Measurements from ENCODE around the gene MLC1. TPM values are rescaled to one million over a fixed set of nuclear protein-coding genes. Genes with fewer than 3 reads are reported as not detected.

The MLC1 gene
- total RNA-seq, 2 experiments from 2014 or later, result 0.16 TPM; not detected in 1

DNA sequence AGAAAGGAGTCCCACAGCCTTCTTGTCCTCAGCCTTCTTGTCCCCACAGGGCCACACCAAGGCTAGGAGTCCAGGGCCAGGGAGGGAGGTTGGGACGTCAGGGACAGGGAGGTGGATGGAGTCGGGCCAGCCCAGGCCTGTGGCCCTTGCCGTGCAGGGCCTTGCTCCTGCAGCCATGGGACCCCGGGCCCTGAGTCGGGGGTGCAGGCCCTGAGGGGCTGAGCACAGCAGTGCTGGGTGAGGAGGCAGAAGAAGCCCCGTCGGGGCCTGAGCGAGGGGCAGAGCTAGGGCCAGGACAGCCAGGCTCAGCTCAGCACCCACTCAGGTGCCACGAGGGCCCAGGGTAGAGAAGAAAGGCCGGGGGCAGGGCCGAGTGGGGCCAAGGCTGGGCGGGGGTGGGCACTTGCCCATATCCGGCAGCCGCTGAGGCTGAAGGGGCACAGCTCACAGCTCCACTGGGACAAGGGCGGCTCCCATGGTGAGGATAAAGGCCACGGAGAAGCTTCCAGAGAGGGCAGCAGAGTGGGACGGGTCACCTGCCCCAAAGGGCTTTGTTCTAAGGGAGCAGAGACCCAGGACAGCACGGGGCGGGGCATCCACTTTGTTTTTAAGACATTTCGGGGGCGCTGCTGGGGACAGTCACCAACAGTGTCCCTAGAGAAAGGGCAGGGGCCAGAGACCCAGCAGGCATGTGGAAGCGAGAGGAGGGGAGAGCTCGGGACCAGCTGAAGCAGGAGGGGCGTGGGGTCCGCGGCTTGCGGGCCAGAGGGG is 3.6 kb downstream of the MLC1 start:
- TF ChIP-seq, protein P1, sequence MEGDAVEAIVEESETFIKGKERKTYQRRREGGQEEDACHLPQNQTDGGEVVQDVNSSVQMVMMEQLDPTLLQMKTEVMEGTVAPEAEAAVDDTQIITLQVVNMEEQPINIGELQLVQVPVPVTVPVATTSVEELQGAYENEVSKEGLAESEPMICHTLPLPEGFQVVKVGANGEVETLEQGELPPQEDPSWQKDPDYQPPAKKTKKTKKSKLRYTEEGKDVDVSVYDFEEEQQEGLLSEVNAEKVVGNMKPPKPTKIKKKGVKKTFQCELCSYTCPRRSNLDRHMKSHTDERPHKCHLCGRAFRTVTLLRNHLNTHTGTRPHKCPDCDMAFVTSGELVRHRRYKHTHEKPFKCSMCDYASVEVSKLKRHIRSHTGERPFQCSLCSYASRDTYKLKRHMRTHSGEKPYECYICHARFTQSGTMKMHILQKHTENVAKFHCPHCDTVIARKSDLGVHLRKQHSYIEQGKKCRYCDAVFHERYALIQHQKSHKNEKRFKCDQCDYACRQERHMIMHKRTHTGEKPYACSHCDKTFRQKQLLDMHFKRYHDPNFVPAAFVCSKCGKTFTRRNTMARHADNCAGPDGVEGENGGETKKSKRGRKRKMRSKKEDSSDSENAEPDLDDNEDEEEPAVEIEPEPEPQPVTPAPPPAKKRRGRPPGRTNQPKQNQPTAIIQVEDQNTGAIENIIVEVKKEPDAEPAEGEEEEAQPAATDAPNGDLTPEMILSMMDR (conservative IDR thresholded peaks at IDR 0.05; ENCODE audit: low read length), result no peak
- TF ChIP-seq EZH2phosphoT487 (IDR thresholded peaks at IDR 0.05; ENCODE audit: borderline replicate concordance, low read depth, low read length), result no peak
- POLR2A ChIA-PET, result no interaction called here
- H3K4me1 ChIP-seq (ENCODE audit: insufficient read depth, low read length, poor library complexity, severe bottlenecking), result peaks cover 11% of the 10 kb centered on the region

DNA sequence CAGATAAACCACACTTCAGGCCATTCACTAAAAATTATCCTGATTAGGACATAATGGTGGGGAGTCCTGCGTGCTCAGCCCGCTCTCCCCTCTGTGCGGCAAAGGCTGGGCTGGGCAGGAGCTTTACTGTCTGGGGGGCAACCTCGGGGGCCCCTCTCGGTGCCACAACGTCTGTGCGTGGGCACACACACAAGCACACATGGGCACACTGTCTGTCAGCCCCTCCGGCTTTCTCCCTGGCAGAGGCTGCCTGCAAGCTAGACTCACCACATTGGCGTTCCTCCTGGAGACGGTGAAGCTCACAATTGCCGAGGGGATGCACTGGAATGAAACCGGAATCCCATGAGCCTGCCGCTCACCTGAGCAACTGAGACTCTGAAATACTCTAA is 5.2 kb downstream of the MLC1 start:
- CTCF ChIA-PET (ENCODE audit: unreplicated experiment), result no interaction called here
- Histone ChIP-seq H2AFZ (ENCODE audit: low read length) (no peak overlapping the region), H3K4me2 (ENCODE audit: low read length) (no peak overlapping the region), H3K79me2 (ENCODE audit: insufficient read depth, low read depth, low read length) (no peaks in the 10 kb centered on the region), H3K9me3 (ENCODE audit: low read length) (no peaks in the 10 kb centered on the region), H3K27ac (ENCODE audit: low read depth, low read length, poor library complexity, severe bottlenecking) (no peak overlapping the region), H3K36me3 (ENCODE audit: insufficient read depth, low read length) (no peaks in the 10 kb centered on the region), H4K20me1 (ENCODE audit: insufficient read depth, low read length) (no peaks in the 10 kb centered on the region), H3K4me3 (ENCODE audit: low read depth, low read length, poor library complexity, severe bottlenecking) (no peak overlapping the region), H3K4me1 (ENCODE audit: insufficient read depth, low read length, poor library complexity, severe bottlenecking) (peaks cover 26% of the 10 kb centered on the region), H3K9me2 (ENCODE audit: insufficient read depth, low read length) (no peaks in the 10 kb centered on the region)
- no peak for TF ChIP-seq EZH2phosphoT487 (IDR thresholded peaks at IDR 0.05; ENCODE audit: borderline replicate concordance, low read depth, low read length)
- TF ChIP-seq, protein P1 (conservative IDR thresholded peaks at IDR 0.05; ENCODE audit: low read length), result no peak
- no peak for DNase-seq (ENCODE audit: low spot score)
- BruUV-seq (replicated peaks), result no TSS peak
- intact Hi-C loops (cut with micrococcal nuclease; ENCODE audit: unreplicated experiment), result no loop called here
- POLR2A ChIA-PET, result interaction anchor here (1.2 kb wide), 1 partner anchor 19 kb away, joined by 3 read pairs; no protein-coding TSS in a partner anchor

More for the DNA sequence above, 3.6 kb downstream of the MLC1 start:
- no TSS peak for BruUV-seq (replicated peaks)
- Histone ChIP-seq H3K36me3 (ENCODE audit: insufficient read depth, low read length) (no peaks in the 10 kb centered on the region; the same call in 1 of the 2 replicates), H2AFZ (ENCODE audit: low read length) (no peak overlapping the region), H3K9me2 (ENCODE audit: insufficient read depth, low read length) (no peaks in the 10 kb centered on the region), H3K27ac (ENCODE audit: low read depth, low read length, poor library complexity, severe bottlenecking) (no peak overlapping the region), H4K20me1 (ENCODE audit: insufficient read depth, low read length) (no peaks in the 10 kb centered on the region), H3K4me2 (ENCODE audit: low read length) (no peak overlapping the region), H3K9me3 (ENCODE audit: low read length) (no peaks in the 10 kb centered on the region), H3K79me2 (ENCODE audit: insufficient read depth, low read depth, low read length) (no peaks in the 10 kb centered on the region), H3K4me3 (ENCODE audit: low read depth, low read length, poor library complexity, severe bottlenecking) (no peak overlapping the region)
- intact Hi-C loops (cut with micrococcal nuclease; ENCODE audit: unreplicated experiment), result no loop called here
- CTCF ChIA-PET (ENCODE audit: unreplicated experiment), result no interaction called here
- no peak for DNase-seq (ENCODE audit: low spot score)

DNA sequence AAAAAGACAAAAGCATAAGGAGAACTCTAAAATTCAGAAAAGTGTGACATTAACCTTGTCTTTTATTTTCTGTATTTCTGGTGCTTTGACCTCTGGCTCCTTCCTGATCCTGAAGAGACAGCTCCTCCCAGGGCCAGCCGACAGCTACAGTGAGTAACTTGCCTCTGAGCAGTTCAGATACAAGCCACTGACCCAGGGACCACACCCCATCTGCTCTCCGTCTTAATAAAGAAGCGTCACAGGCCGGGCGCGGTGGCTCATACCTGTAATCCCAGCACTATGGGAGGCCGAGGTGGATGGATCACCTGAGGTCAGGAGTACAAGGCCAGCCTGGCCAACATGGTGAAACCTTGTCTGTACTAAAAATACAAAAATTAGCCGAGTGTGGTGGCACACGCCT is 6.5 kb downstream of the MLC1 start:
- no TSS peak for BruUV-seq (replicated peaks)
- no peak for TF ChIP-seq EZH2phosphoT487 (IDR thresholded peaks at IDR 0.05; ENCODE audit: borderline replicate concordance, low read depth, low read length)
- TF ChIP-seq, protein P1 (conservative IDR thresholded peaks at IDR 0.05; ENCODE audit: low read length), result no peak
- Histone ChIP-seq H3K79me2 (ENCODE audit: insufficient read depth, low read depth, low read length) (no peaks in the 10 kb centered on the region), H3K36me3 (ENCODE audit: insufficient read depth, low read length) (no peaks in the 10 kb centered on the region), H3K27ac (ENCODE audit: low read depth, low read length, poor library complexity, severe bottlenecking) (no peak overlapping the region), H3K9me3 (ENCODE audit: low read length) (no peaks in the 10 kb centered on the region), H3K9me2 (ENCODE audit: insufficient read depth, low read length) (no peaks in the 10 kb centered on the region), H2AFZ (ENCODE audit: low read length) (no peak overlapping the region), H3K4me2 (ENCODE audit: low read length) (no peak overlapping the region), H4K20me1 (ENCODE audit: insufficient read depth, low read length) (no peaks in the 10 kb centered on the region), H3K4me3 (ENCODE audit: low read depth, low read length, poor library complexity, severe bottlenecking) (no peak overlapping the region), H3K4me1 (ENCODE audit: insufficient read depth, low read length, poor library complexity, severe bottlenecking) (peaks cover 26% of the 10 kb centered on the region)
- ChIA-PET POLR2A (interaction anchor here (0.5 kb wide), 1 partner anchor 422 kb away, joined by 3 read pairs; no protein-coding TSS in a partner anchor), CTCF (ENCODE audit: unreplicated experiment) (no interaction called here)
- DNase-seq (ENCODE audit: low spot score), result no peak
- intact Hi-C loops (cut with micrococcal nuclease; ENCODE audit: unreplicated experiment), result no loop called here

Measured in OCI-LY7 (cell line).